HEK293T (cell line): ENCODE results near the gene JARID2.

Source experiments
- CTCF ChIA-PET: fragments of 350-600 bp; formaldehyde crosslinking; extraction: SDS; loops from one replicate; lab custom pipeline; 2021; ENCODE audit warnings: antibody characterized with exemption, inconsistent platforms; lab: Yijun Ruan, JAX
- POLR2A ChIA-PET: fragments of 350-600 bp; formaldehyde crosslinking; extraction: SDS; loops from one replicate; lab custom pipeline; 2020; ENCODE audit warnings: antibody characterized with exemption, inconsistent platforms; lab: Yijun Ruan, JAX
- DNase-seq: peaks from one replicate; pipeline ENCODE4 v3.0.0; 2012; ENCODE audit warnings: mixed read lengths; ENCODE audit errors: extremely low spot score
- ARNT ChIP-seq: fragments of 450-650 bp; IDR thresholded peaks from 2 replicates; pipeline ENCODE4 v1.6.1; 2017; ENCODE audit warnings: mild to moderate bottlenecking
- BHLHE40 ChIP-seq: fragments of 450-650 bp; IDR thresholded peaks from 2 replicates; pipeline ENCODE4 v1.6.1; 2016; ENCODE audit warnings: mild to moderate bottlenecking, moderate library complexity, borderline replicate concordance
- CTBP1 ChIP-seq: fragments of 450-650 bp; IDR thresholded peaks from 2 replicates; pipeline ENCODE4 v1.6.1; 2016; ENCODE audit warnings: borderline replicate concordance
- ELF4 ChIP-seq: fragments of 450-650 bp; IDR thresholded peaks from 2 replicates; pipeline ENCODE4 v1.6.1; 2017; ENCODE audit warnings: antibody characterized with exemption
- FOXA1 ChIP-seq: fragments of 450-650 bp; IDR thresholded peaks from 2 replicates; pipeline ENCODE4 v1.6.1; 2016; ENCODE audit warnings: mild to moderate bottlenecking
- FOXK2 ChIP-seq: fragments of 450-650 bp; IDR thresholded peaks from 2 replicates; pipeline ENCODE4 v1.6.1; 2016; ENCODE audit warnings: mild to moderate bottlenecking
- FOXM1 ChIP-seq: fragments of 450-650 bp; IDR thresholded peaks from 2 replicates; pipeline ENCODE4 v1.6.1; 2017; ENCODE audit warnings: mild to moderate bottlenecking, borderline replicate concordance
- HDGF ChIP-seq: fragments of 450-650 bp; IDR thresholded peaks from 2 replicates; pipeline ENCODE4 v1.6.1; 2017; ENCODE audit warnings: antibody characterized with exemption, borderline replicate concordance
- L3MBTL2 ChIP-seq: fragments of 450-650 bp; conservative IDR thresholded peaks from 2 replicates; pipeline ENCODE4 v1.6.1; 2016; ENCODE audit warnings: mild to moderate bottlenecking
- LEF1 ChIP-seq: fragments of 450-650 bp; IDR thresholded peaks from 2 replicates; pipeline ENCODE4 v1.6.1; 2017; ENCODE audit warnings: mild to moderate bottlenecking, borderline replicate concordance
- NFRKB ChIP-seq: fragments of 450-650 bp; IDR thresholded peaks from 2 replicates; pipeline ENCODE4 v1.6.1; 2016; ENCODE audit warnings: mild to moderate bottlenecking, moderate library complexity
- SP1 ChIP-seq: fragments of 450-650 bp; IDR thresholded peaks from 2 replicates; pipeline ENCODE4 v1.6.1; 2017
- SUZ12 ChIP-seq: fragments of 450-650 bp; IDR thresholded peaks from 2 replicates; pipeline ENCODE4 v1.6.1; 2016; ENCODE audit warnings: mild to moderate bottlenecking
- TARDBP ChIP-seq: fragments of 450-650 bp; IDR thresholded peaks from 2 replicates; pipeline ENCODE4 v1.6.1; 2016
- ZNF384 ChIP-seq: fragments of 450-650 bp; IDR thresholded peaks from 2 replicates; pipeline ENCODE4 v1.6.1; 2016
- TF ChIP-seq, protein P1 (sequence below): fragments of 450-650 bp; IDR thresholded peaks from 2 replicates; pipeline ENCODE4 v1.6.1; 2016

JARID2 gene

DNA sequence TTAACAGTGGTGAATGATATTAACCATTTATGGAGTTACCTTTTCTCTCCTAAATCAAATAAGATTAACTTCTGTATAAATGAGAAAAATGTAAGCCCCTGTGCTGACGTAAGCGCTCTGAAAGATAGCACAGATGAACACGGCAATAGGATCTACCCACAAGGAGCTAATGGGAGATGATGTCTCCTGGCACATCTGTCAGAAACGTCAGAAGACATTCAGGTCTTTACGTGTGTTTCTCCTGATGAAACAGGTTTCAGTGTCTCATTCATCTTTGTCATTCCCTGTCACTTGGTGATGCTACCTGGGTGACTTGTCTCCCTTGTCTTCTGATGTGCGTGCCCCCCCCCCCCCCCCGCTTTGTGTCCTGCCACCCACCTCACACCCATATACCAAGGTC, 227.3 kb downstream of the JARID2 start:
- POLR2A ChIA-PET = no interaction called here
- no peak for TF ChIP-seq SUZ12
- TF ChIP-seq FOXK2 = no peak
- TF ChIP-seq LEF1 = no peak
- TF ChIP-seq ARNT = no peak
- no peak for TF ChIP-seq FOXA1
- TF ChIP-seq HDGF = no peak
- no peak for TF ChIP-seq NFRKB
- TF ChIP-seq, protein P1, sequence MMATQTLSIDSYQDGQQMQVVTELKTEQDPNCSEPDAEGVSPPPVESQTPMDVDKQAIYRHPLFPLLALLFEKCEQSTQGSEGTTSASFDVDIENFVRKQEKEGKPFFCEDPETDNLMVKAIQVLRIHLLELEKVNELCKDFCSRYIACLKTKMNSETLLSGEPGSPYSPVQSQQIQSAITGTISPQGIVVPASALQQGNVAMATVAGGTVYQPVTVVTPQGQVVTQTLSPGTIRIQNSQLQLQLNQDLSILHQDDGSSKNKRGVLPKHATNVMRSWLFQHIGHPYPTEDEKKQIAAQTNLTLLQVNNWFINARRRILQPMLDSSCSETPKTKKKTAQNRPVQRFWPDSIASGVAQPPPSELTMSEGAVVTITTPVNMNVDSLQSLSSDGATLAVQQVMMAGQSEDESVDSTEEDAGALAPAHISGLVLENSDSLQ = no peak
- no peak for TF ChIP-seq TARDBP
- no peak for TF ChIP-seq SP1
- TF ChIP-seq CTBP1 = no peak
- no peak for TF ChIP-seq ELF4
- CTCF ChIA-PET = no interaction called here
- no peak for DNase-seq

DNA sequence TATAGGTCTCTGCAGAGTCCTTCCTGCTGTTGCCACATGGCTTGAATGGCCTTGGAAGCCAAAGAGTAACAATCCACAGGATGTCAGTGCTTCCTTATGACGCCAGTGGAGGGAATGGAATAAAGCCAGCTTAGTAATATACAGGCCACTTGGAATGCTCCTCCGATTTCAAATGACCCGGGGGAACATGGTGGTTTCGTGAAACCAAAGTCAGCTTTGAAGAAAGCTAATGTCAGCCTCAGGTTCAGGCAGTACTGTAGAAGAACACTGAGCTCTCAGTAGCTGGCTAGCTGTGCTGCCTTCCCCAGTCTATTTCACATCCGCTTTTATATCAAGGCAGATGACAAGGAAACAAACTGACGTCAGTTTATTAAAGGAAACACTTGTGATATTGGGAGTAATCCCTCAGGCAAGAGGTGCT, 227.9 kb downstream of the JARID2 start:
- TF ChIP-seq, protein P1 = no peak
- TF ChIP-seq TARDBP = no peak
- no peak for TF ChIP-seq HDGF
- no peak for TF ChIP-seq NFRKB
- no peak for TF ChIP-seq FOXM1
- no peak for TF ChIP-seq BHLHE40
- TF ChIP-seq CTBP1 = no peak
- TF ChIP-seq L3MBTL2 = no peak
- TF ChIP-seq ZNF384 = no peak
- no peak for TF ChIP-seq ELF4
- TF ChIP-seq FOXK2 = no peak
- no peak for TF ChIP-seq LEF1
- TF ChIP-seq SP1 = no peak
- no peak for TF ChIP-seq ARNT
- TF ChIP-seq SUZ12 = no peak
- TF ChIP-seq FOXA1 = no peak
- POLR2A ChIA-PET = no interaction called here
- no peak for DNase-seq
- CTCF ChIA-PET = no interaction called here

DNA sequence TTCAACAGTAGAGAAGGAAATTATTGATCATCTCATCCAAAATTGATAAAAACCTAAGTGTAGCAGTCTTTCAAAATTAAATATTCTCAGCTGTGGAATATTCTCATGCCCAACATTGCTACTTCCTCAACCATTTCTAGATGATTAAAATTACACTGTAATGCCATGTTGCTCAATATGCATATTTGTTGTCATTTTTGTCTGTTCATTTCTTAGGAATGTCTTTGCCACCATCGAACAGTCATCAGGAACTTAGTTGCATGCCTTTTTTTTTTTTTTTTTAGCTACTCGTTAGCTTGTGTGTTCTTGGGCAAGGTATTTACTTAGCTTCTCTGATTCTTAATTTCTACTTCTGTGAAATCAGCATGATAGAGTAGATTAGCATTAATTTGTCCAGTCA, 228.3 kb downstream of the JARID2 start:
- ChIA-PET POLR2A (no interaction called here), CTCF (interaction anchor here (0.6 to 1.6 kb wide), 2 partner anchors 11 to 1208 kb away, joined by 3 to 4 read pairs; no protein-coding TSS in a partner anchor)
- TF ChIP-seq ZNF384 (no peak), TARDBP (no peak), FOXM1 (no peak), ARNT (no peak), CTBP1 (no peak), BHLHE40 (no peak), FOXK2 (no peak), SUZ12 (no peak), ELF4 (no peak), NFRKB (no peak), SP1 (no peak), L3MBTL2 (no peak), HDGF (no peak), LEF1 (no peak), FOXA1 (no peak)
- TF ChIP-seq, protein P1 = no peak
- DNase-seq = no peak

DNA sequence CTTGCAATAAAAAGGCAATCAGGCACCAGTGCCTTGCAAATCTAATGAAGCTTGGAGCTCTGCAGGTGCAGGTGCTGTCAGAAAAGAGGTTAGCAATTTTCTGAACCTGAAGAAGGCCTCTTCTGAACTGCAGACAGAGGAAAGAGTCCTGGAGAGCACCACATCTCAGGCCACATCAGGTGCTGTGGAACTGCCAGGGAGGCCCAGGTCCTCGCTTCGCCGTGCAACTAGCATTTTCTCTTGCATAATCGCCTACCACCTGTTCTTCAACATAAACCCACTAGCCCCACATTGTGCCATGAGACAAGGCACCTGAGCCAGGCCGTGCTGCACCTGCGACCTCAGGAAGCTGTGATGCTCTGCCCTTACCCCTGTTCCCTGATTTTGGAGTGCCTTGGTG, 229.4 kb downstream of the JARID2 start:
- TF ChIP-seq LEF1 (no peak), FOXM1 (no peak), CTBP1 (no peak), FOXK2 (no peak), NFRKB (no peak)
- TF ChIP-seq, protein P1 = no peak
- POLR2A ChIA-PET = no interaction called here
- DNase-seq = no peak
- CTCF ChIA-PET = interaction anchor here (0.6 to 1.6 kb wide), 4 partner anchors 12 to 818 kb away, joined by 3 to 4 read pairs (median 4); no protein-coding TSS in a partner anchor

DNA sequence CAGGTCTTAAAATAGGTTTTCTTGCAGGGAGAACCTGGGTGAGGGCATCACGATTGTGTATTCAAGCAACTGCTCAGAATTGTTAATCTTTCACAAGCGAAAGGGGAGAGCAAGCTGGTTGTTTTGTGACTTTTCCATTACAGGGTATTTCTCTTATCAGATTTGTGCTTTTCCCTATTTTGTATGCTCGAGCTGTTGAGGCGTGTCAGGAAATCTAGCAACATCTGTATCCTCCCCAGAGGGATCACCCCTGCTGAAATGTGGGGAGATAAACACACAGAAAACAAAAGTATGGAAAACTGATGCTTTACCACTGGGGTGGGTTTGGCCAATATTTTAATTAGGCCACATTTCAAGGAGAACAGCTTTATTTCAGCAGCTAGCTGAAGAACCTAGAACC, 230.0 kb downstream of the JARID2 start:
- TF ChIP-seq TARDBP = no peak
- DNase-seq = no peak
- CTCF ChIA-PET = interaction anchor here (0.6 to 1.6 kb wide), 4 partner anchors 13 to 819 kb away, joined by 3 to 4 read pairs (median 4); no protein-coding TSS in a partner anchor
- POLR2A ChIA-PET = no interaction called here

DNA sequence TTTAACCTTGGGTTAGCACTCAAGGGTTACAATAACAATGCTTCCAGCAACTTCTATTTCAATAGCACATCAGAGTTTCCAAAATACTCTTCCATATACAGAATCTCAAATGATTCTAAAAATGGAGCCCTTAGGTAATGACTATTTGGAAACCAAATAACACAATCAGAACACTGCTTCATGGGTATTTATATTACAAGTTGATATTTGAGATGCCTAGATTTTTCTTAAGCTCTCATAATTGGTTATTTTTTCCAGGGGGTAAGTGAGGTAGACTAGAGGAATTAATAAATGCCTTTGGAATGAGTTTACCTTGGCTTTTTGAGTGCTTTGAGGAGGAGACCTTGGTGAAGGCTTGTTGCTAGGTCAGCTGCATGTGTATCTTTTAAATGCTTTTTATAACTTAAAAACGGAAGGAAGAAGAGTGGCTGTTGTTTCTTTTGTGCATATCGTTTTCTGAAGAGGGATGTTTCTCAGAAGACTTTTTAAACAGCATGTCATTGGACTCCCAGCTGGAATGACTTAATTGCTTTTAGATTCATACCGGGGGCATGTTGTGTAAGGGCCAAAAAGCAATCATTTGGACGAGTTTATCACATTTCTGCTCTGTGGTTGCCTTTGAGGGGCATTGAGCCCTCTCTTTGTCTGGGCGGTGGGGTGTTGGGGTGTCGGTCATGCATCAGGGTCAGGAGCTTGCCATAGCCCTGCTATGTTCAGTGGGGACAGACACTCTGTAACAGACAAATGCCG, 230.9 kb downstream of the JARID2 start:
- no peak for DNase-seq
- ChIA-PET CTCF (interaction anchor here (0.6 to 1.1 kb wide), 3 partner anchors 14 to 693 kb away, joined by 3 to 4 read pairs (median 4); no protein-coding TSS in a partner anchor), POLR2A (no interaction called here)
- no peak for TF ChIP-seq CTBP1
